Measurements from ENCODE around the gene ATP7A.

ATP7A gene

DNA sequence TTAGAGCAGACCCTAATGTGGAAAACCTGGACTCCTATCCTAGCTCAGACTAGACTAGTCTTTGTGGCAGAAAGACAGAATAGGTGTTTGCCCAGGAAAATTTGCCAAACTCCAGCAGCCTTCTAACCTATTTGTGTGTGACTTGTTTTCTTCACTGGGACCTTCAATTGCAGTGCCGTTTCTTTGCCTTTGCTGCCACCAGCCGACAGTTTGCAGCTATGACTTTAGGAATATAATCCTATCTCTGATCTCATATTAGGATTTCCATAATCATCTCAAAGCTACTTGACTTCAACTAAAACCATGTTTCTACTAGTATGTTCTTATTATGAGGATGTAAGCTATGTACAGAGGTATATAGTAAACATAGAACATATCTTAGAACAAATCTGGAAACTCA, 119.2 kb downstream of the ATP7A start:
- no peak overlapping the region for H3K4me3 ChIP-seq (ENCODE audit: low read length)
- TF ChIP-seq, protein P1, sequence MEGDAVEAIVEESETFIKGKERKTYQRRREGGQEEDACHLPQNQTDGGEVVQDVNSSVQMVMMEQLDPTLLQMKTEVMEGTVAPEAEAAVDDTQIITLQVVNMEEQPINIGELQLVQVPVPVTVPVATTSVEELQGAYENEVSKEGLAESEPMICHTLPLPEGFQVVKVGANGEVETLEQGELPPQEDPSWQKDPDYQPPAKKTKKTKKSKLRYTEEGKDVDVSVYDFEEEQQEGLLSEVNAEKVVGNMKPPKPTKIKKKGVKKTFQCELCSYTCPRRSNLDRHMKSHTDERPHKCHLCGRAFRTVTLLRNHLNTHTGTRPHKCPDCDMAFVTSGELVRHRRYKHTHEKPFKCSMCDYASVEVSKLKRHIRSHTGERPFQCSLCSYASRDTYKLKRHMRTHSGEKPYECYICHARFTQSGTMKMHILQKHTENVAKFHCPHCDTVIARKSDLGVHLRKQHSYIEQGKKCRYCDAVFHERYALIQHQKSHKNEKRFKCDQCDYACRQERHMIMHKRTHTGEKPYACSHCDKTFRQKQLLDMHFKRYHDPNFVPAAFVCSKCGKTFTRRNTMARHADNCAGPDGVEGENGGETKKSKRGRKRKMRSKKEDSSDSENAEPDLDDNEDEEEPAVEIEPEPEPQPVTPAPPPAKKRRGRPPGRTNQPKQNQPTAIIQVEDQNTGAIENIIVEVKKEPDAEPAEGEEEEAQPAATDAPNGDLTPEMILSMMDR (IDR thresholded peaks at IDR 0.05; ENCODE audit: insufficient read depth, low read depth, low read length, missing control alignments): peak; percentile 58
- peak; percentile 43 for DNase-seq (ENCODE audit: low read depth)

DNA sequence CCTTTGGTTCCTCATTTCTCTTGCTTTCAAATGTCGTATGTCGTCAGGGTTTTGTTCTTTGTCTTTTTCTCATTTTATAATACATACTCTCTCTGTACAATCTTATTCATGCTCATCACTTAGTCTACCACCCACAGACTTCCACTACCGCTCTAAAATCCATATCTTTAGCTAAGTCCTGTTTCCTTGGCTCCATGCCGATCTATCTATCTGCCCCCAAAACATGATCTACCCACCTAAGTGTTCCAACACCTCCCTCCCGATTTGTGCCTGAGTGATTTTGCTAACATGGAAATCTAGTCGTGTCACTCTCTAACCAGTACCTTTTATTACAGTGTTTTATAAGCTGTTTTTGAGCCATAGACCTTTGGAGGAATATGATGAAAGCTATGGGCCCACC, 124.6 kb downstream of the ATP7A start:
- no peak overlapping the region for H3K4me3 ChIP-seq (ENCODE audit: low read length)
- DNase-seq (ENCODE audit: low read depth): no peak
- TF ChIP-seq, protein P1 (IDR thresholded peaks at IDR 0.05; ENCODE audit: insufficient read depth, low read depth, low read length, missing control alignments): no peak

GRCh38 chrX:78037881-78038280, 127.4 kb downstream of the ATP7A start:
- H3K4me3 ChIP-seq (ENCODE audit: low read length): no peak overlapping the region
- TF ChIP-seq, protein P1 (IDR thresholded peaks at IDR 0.05; ENCODE audit: insufficient read depth, low read depth, low read length, missing control alignments): no peak
- no peak for DNase-seq (ENCODE audit: low read depth)

- no peak for DNase-seq (ENCODE audit: low read depth)
- TF ChIP-seq, protein P1 (IDR thresholded peaks at IDR 0.05; ENCODE audit: insufficient read depth, low read depth, low read length, missing control alignments): no peak
- no peak overlapping the region for H3K4me3 ChIP-seq (ENCODE audit: low read length)
These were observed 132.1 kb downstream of the ATP7A start for GRCh38 chrX:78042601-78043000.

DNA sequence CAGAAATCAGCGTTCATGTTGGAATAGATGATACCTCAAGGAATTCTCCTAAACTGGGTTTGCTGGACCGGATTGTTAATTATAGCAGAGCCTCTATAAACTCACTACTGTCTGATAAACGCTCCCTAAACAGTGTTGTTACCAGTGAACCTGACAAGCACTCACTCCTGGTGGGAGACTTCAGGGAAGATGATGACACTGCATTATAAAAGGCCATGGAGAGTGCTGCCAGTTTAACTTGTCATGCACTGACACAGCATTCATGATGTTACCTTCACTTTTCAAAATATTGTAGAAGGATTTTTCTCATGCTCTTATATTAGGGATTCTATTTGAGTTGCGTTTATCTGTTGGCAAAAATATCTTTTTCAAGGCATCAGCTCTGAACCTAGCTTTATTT, 135.9 kb downstream of the ATP7A start:
- DNase-seq (ENCODE audit: low read depth): no peak
- TF ChIP-seq, protein P1 (IDR thresholded peaks at IDR 0.05; ENCODE audit: insufficient read depth, low read depth, low read length, missing control alignments): no peak
- H3K4me3 ChIP-seq (ENCODE audit: low read length): no peak overlapping the region

- H3K4me3 ChIP-seq (ENCODE audit: low read length): no peak overlapping the region
- TF ChIP-seq, protein P1 (IDR thresholded peaks at IDR 0.05; ENCODE audit: insufficient read depth, low read depth, low read length, missing control alignments): no peak
- no peak for DNase-seq (ENCODE audit: low read depth)
These were observed 137.6 kb downstream of the ATP7A start for GRCh38 chrX:78048052-78048451.

DNA sequence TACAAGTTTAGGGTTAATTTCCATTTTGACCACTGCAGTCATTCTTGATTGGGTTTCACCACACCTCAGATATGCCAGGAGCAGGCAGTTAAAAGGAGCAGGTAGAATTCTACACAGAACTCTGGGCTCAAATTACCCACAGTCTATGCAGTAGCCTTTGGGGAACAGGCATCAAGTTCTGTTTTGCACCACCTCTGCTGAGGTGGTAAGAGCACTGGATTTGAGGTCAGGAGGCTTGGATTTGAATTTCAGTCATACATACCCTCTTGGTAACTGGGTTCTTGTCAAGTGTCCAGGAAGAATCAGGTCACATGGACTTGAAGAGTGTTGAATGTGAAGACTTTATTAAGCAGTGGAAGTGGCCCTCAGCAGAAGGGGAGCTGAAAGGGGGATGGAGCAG, 153.2 kb downstream of the ATP7A start:
- TF ChIP-seq, protein P1 (IDR thresholded peaks at IDR 0.05; ENCODE audit: insufficient read depth, low read depth, low read length, missing control alignments): no peak
- DNase-seq (ENCODE audit: low read depth): no peak

More for the DNA sequence above, 153.2 kb downstream of the ATP7A start:
- H3K4me3 ChIP-seq (ENCODE audit: low read length): no peak overlapping the region

All from epithelial cell of esophagus (primary cell).